DMS114 treated with DMSO at 0.1 percent for 48 hours (cell line): ENCODE data around the gene L1CAM.

Experiments used
- DNase-seq: peaks from one replicate; lab custom pipeline; 2025; ENCODE audit not compliant: unreplicated experiment; lab: John Stamatoyannopoulos, UW

The L1CAM gene

DNA sequence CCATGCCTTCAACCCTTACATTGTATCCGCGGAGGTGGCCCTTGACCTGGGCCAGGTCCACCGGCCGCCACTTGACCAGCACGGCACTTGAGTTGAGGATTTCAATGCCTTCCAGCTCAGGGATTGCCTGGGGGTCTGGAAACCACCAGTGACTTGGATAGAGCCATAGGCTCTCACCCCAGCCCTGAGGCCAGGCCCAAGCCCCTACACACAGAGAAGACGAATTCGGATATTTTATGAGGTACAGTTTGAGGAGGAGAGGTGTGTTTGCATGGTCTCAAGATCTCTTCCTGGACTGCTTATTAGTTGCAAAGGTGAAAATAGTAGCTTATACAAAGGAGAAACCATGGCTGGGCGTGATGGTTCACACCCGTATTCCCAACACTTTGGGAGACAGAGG, 20.3 kb downstream of the L1CAM start:
- DNase-seq: no peak

DNA sequence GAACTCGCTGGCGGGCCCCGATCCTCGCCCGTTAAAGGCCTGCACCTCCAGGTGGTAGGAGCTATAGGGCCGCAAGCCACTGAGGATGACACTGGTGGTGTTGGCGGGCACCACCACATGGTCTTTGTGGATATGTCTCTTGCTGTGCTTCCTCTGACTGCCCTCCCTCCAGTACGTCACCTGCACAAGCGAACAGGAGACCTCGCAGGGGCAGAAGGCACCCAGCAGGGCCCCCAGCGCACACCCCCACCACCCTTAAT, 20.7 kb downstream of the L1CAM start:
- no peak for DNase-seq

DNA sequence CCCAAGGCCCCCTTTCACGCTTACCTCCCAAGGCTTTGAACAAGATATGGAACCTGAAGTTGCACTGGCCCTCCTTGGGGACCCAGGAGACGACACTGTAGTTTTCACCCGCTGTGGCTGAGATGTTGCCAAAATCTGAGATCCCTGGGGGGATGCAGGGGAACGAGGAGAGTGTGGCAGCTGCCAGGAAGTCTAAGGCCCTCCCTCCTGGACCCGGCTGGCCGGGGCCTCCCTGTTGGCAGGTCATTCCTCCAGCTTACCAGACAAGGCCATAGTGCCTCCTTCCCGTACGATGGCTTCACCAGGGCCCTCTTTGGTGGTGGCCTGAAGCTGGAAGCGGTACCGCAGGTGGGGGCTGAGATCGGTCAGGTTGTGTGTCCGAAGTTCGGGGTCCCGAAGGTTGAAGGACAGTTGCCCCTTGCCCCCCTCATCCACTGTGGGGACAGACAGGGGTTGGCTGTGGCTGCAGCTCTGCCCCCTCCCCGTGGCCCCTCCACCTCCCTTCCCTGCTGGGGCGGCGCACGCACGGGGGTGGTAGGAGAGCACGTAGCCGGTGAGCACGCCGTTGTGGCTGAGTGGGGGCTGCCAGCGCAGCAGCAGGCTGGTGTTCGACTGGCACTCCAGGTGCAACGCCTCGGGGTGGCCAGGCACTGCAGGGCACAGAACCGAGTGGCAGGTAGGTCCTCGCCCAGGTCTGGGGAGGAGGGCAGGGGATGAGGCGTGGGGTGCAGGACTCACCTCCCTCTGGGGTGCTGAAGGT, 21.2 kb downstream of the L1CAM start:
- no peak for DNase-seq

DNA sequence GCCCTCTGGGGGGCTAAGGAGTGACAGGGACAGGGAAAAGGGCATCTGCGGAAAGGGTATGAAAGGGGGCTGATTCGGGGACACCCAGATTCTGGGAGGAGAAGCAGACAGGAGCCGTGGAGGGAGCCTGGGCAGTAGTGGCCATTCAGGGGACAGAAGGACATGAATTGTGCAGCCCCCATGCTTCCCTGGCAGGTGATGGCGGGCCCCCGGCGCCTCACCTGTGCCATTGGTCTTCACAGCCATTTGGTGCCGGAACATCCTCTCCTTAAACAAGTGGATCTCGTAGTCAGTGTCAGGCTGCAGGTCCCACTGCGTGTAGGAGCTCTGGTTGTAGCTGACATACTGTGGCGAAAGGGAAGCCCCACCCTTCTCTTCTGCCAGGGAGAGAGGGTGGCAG, 21.9 kb downstream of the L1CAM start:
- no peak for DNase-seq

DNA sequence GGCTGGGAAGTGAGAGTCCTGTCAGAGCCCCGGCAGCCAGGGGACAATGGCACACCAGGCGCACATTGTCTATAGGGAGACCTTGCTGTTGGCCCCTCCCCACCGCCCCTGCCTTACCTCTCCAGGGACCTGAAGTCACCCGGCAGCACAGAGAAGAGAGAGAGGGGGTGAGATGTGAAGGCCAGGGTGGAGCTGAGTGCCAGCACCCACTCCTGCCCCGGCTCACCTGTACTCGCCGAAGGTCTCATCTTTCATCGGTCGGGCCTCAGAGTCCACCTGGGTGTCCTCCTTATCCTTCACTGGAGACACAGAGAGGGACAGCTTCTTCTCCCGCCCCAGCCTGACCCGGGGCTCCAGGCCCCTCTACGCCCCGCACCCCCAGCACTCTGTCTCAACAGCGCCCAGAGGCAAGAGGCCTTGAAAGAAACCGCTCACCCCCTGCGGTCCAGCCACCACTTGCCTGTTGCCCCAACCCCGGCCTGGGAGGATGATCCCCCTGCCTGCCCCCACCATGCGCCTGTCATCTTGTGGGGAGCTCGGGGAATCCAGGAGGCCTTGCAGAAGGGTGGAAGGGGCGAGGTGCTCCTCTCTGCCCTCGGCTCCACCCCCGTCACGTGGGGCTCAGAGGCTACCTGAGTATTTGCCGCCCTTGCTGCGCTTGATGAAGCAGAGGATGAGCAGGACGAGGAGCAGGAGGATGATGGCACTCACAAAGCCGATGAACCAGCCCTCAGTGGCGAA, 22.6 kb downstream of the L1CAM start:
- no peak for DNase-seq

DNA sequence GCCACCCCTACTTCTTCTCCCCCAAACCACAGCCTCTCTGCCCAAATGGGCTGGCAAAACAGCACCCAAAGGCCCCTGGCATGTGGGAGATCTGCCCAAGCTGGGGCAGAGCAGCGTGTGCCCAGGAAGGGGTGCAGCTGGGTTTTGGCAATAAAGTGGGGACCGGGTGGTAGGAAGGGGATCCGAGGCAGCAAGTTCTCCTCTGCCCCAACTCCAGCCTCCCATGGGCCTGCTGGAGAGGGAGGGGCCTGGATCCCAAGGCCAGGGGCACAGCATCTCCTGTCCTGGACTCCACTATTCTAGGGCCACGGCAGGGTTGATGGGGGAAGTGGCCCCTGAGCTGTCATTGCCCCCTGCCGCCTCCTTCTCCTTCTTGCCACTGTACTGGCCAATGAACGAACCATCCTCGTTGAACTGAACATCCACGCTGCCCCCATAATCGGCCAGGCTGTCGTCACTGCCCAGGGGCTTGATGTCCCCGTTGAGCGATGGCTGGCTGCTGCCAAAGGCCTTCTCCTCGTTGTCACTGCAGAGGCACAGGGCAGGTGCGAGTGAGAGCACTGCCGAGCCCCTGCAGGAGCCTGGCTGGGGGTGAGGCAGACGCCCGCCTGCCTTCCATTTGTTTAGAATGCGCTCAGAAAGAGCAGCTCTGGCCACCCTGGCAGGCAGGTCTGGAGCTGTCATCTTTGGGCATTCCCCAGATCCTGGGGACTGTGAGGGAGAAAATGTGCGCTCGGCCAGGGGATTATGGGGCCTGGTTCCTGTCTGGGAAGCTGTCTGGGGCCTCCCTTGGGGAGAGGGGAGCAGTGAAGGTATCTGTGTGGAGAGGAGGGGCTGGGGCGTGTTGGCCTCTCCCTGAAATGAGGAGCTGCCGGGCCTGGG, 23.4 kb downstream of the L1CAM start:
- DNase-seq: no peak

DNA sequence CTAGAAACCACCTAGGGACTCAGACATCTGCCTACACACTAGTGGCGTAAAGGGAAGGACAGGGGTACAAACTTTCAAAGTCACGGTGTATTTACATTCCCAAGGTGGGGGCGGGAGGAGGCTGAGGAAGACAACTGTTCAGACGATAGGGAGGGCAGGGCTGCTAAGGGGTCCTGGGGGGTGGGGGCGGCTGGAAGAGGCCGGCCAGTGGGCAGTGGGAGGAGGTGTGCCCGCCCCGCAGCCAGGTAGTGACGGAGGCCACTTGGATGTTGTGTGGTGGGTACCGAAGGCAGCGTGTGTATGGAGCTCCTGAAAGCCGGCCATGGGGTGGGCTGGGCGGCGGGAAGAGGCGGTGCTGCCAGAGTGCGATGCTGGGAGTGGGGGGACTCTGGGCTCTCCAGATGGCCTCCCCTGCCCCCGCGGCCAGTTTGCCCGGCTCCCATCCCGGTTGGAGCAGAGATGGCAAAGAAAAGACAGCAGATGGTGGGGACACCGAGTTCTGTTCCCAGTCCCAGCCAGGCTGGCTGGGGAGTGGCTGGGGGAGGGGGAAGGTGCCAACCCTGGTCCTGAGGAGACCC, 24.2 kb downstream of the L1CAM start:
- DNase-seq: no peak

DNA sequence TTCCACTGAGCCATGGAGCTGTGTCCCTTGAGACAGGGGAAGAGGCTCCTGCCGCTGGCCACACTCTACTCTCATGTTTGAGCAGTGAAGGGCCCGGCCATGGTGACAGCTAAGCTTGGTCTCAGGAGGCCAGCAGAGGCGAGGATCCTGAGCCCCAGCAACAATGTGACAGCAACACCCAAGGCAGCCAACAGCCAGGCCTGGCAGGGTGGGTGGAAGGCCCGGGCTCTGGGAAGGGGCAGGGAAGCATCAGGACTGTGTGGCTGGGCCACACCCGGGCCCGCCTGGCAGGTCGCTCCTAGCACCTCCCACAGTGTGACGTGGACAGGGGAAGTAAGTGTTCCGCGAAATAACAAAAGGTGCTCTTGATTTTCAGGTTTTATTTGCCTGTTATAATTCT, 24.8 kb downstream of the L1CAM start:
- no peak for DNase-seq

DNA sequence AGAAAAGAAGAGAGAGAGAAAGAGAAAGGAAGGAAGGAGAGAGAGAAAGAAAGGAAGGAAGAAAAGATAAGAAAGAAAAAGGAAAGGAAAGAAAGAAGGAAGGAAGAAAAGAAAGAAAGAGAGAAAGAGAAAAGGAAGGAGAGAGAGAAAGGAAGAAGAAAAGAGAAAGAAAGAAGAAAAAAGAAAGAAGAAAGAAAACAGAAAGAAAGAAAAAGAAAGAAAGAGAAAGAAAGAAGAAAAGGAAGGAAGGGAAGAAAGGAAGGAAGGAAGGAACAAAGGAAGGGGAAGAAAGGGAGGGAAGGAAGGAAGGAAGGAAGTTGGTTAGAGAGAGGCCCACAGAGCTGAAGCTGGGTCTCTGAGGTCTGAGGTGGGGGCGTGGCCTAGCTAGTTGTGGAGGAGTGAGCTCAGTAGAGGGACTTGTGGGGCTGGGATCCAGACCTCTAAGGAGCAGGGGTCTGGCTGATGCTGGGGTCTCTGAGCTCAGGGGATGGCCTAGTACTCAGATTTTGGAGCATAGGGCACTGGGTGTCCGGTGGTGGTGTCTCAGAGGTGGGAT, 28.5 kb downstream of the L1CAM start:
- no peak for DNase-seq

DNA sequence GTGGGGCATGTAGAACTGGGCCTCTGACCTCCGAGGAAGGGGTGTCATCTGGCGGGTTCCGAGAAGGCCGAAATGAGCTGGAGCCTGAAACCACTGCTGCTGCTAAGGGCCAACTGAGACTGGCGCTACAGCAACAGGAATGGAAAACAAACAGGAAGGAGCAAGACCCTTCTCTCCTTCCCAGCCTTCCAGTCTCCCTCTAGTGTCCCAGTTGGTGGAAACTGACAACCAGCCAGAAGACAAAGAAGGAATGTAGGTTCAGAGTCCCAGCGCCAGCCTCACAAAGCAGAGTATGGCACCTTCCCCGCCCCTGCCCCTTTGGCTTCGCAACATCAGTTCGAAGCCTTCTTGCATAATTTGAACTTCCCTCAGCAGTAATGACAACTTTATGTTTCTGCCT, 31.3 kb downstream of the L1CAM start:
- DNase-seq: no peak

DNA sequence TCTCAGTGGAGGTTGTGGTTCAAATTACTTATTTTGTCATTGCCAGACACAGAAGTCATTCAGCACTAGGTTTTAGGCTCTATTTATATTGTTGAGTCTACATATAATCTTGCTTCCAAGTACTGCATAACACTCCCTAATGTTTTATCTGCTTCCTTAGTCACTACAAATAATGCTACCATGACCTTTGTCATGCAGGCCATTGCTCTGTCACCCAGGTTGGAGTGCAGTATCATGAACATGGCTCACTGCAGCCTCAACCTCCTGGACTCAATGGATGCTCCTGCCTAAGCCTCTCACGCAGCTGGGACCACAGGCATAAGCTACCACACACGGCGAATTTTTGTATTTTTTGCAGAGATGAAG, 32.1 kb downstream of the L1CAM start:
- no peak for DNase-seq

DNA sequence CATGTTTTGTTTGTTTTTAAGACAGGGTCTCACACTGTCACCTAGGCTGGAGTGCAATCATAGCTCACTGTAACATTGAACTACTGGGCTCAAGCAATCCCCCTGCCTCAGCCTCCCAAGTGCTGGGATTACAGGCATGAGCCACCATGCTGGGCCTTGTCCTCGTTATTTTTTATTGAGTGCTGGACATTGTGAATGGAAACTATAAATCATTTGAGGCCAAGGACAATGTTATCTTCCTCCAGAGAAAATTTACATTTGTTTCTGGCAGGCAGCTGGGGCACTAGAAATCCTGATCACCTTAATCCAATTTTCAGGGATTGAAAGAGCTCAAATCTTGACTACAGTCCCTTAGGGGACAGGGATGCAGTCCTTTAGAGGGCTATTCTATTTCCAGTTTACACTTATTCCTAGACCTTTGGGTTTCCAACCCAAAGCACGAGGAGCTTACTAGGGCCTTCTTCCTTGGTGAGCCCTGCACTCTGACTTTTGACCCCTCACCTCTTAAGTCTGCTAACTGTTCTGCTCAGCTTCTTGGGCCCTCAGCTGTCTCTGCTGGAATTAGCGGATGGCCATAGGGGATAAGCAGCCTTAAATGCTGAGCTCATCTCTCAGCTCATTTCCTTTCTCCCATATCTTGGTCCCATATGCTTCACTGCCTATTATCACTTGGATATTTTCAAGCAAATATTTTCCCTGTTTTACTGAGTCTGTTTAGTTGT, 32.6 kb downstream of the L1CAM start:
- no peak for DNase-seq

DNA sequence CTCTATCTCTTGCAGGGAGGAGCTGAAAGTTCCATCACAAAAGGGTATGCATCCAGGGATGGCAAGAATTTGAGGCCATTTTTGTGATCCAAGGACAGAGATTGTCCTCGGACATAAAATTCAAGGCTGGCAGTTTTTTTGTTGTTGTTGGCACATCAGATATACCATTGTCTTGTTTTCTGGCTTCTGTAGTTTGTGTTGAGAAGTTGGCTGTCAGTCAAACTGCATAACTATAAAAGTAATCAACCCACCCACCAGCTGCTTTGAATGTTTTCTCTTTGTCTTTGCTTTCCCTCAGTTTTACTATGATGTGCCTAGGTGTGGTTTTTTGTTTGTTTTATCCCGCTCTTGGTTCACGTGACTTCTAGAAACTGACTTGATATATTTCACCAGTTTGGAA, 34.0 kb downstream of the L1CAM start:
- no peak for DNase-seq

DNA sequence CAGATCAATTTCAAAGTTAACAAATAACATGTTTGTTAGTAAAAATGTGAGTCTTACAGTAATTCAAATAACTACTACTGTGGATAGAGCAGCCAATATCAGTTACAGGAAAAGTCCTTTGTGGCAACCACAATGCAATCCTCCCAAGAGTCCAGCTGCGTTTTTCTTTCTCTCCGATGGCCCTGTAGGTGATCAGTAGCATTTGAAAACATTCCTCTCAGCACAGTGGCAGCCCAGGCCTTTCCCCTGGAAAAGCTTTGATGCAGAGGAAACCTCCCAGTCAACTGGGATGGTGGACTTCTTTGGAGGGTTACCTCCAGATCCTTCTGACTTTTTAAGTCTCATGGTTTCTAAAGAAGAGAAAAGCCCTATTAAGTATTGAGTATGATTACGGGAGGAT, 37.6 kb downstream of the L1CAM start:
- DNase-seq: no peak

DNA sequence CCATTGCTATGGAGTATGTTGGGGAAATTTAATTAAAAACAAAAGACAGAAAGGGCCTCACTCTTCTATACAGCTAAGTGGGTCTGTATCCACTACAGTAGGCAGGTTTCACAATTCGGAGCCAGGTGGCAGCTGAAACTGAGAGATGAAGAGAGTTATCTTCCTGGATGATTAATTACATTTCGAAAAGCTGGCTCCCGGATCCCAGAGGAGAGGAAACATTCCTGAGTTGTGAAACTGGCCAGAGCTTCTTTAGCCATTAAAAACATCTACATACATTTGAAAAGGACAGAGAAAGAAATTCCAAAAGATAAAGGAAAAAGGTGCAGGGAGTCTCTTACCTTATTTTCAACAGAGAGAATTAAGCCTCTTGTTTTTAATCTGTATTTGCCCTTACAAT, 40.1 kb downstream of the L1CAM start:
- no peak for DNase-seq

DNA sequence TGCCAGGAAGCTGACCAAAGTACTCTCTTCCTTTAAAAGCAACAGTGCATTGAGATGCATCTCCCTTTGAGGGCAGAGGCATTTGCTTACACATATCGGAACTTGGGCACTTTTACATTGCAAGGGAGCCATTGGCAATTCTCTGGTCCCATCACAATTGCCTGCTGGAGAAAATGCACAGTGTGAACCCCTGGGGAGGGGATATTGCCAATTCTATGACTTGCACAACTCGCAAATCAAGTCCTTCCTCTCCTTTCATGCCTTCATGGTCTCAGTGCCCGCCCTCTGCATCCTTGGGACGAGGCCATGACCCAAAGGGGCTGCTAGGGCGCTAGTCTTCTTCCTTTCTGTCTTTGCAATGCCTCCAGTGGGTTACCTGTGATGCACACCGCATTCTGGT, 40.8 kb downstream of the L1CAM start:
- no peak for DNase-seq

DNA sequence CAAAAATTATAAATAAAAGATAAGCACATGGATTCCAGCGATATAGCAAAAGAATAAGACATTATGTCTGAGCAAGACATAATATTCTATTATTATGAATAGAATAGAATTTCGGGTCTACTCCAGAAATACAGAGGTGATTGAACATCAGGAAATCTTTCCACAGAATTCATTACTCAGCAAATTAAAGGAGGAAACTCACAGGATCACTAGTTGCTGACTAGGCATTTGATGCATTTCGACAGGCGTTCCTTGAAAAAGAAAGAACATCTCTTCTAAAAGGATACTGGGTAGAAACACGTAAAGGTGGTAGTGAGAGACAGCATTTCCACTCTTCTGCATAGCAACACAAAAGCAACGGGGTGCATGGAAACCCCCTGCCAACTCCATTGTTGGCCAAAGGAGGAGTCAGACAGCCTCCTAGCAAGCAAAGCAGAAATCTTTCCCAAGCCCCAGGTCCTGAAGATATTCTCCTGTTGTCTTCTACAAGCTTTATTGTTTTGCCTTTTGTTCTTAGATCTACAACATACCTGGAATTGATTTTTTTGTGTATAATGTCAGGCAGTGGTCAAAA, 41.4 kb downstream of the L1CAM start:
- no peak for DNase-seq

DNA sequence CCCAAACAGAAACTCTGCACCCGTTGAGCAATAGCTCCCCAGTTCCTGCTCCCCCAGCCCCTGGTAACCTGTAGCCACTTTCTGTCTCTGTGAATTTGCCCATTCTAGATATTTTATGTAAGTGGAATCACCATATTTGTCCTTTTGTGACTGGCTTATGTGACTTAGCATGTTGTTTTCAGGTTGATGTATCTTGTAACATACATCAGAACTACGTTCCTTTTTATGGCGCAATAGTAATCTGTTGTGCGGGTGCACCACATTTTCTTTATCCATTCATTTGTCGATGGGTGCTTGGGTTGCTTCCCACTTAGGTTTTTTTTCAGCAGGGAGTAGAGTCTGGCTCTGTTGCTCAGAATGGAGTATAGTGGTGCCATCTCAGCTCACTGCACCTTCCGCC, 49.1 kb downstream of the L1CAM start:
- no peak for DNase-seq

DNA sequence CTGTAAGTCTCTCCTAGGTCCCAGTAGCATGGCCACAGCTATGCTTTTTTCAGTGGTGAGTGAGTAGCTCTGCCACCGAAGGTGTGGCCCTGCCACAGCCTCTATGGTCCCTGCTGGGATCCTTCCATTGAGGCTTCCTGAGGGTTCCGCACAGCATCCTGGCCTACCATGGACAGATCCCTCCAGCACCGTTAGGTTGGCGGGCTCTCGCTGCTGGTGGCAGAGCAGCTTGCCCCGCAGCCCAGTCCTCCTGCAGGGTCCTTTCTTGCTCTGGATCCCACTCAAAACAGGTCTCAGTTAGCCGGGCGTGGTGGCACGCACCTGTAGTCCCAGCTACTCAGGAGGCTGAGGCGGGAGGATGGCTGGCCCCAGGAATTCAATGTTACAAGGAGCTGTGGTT, 53.2 kb downstream of the L1CAM start:
- no peak for DNase-seq

DNA sequence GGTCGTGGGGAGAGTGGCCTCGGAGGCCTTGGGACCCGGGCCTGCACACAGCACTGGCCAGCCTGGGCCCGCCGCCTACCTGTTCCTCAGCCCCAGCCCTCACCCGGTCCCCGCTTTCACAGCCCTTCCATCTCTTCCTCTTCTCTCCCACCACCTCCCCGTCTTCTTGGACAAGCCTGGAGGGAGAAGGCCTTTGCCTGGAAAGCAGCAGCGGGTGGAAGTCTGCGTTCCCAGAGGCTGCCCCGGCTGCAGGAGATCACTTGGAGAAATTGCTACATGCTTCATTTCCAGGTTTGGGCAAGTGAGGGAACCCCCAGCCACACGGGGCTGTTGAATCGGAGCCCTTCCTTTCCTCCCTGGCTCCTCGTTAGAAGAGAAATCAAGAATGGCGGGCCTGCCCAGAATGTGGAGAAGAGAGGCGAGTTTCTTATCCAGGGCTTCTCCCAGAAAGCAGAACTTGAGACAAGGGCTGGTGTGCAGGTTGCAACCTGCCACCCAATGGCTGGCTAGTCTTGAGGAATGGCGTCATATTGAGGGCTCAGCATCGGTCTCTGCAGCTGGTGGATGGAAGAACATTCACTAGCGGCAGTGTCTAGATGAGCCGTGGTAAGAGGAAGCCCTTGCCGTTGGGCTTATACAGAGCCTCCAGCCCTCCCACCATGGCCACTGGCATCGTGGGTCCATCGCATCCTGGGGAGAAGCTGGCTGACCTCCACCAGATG, 54.4 kb downstream of the L1CAM start:
- DNase-seq: no peak
